HG03175 (cell line): Measurements from ENCODE around the gene ARIH2.
A peak's percentile ranks its signal among the peaks of the same experiment; 100 is the strongest.
"Not testable (repeated sequence)": the region's sequence is repeated elsewhere in the genome, so short reads cannot be mapped to it uniquely, and the experiment has no call there.

Experiments used
- ATAC-seq: cut with Tn5 transposase; IDR thresholded peaks from one replicate; pipeline ENCODE4 v1.9.1; 2021; ENCODE audit warnings: mild to moderate bottlenecking, moderate library complexity; ENCODE audit not compliant: unreplicated experiment

The ARIH2 gene

GRCh38 chr3:48999085-48999858 lies 80.6 kb downstream of the ARIH2 start:
- no peak for ATAC-seq

- no peak for ATAC-seq
These were observed 82.5 kb downstream of the ARIH2 start for GRCh38 chr3:49001155-49001554.

- no peak for ATAC-seq
These were observed 86.0 kb downstream of the ARIH2 start for GRCh38 chr3:49004352-49005302.

GRCh38 chr3:49005303-49005680 lies 86.7 kb downstream of the ARIH2 start:
- ATAC-seq = no peak

GRCh38 chr3:49005998-49006397 lies 87.4 kb downstream of the ARIH2 start:
- ATAC-seq = no peak

GRCh38 chr3:49006408-49007067 lies 87.9 kb downstream of the ARIH2 start:
- ATAC-seq = no peak

GRCh38 chr3:49007068-49007770 lies 88.6 kb downstream of the ARIH2 start, which contains the start of gene WDR6:
TSS of gene WDR6 (plus strand) at chr3:49007391. CDS start at chr3:49007432, 41 bp downstream.
- ATAC-seq = peak; percentile 94

GRCh38 chr3:49007771-49008528 lies 89.3 kb downstream of the ARIH2 start:
- ATAC-seq = peak; percentile 35

GRCh38 chr3:49008627-49009026 lies 90.0 kb downstream of the ARIH2 start:
- not testable (repeated sequence) for ATAC-seq

GRCh38 chr3:49009396-49009795 lies 90.8 kb downstream of the ARIH2 start:
- no peak for ATAC-seq

GRCh38 chr3:49012441-49013017 lies 93.9 kb downstream of the ARIH2 start:
- ATAC-seq = no peak

GRCh38 chr3:49013113-49013737 lies 94.6 kb downstream of the ARIH2 start:
- ATAC-seq = no peak

GRCh38 chr3:49013738-49014660 lies 95.4 kb downstream of the ARIH2 start:
- ATAC-seq = no peak

- ATAC-seq = no peak
These were observed 96.4 kb downstream of the ARIH2 start for GRCh38 chr3:49015072-49015471.

- no peak for ATAC-seq
These were observed 97.1 kb downstream of the ARIH2 start for GRCh38 chr3:49015765-49016164.

GRCh38 chr3:49016414-49017228 lies 98.0 kb downstream of the ARIH2 start:
- no peak for ATAC-seq
